GM23338 (cell line): Measurements from ENCODE around the gene DDC. TPM values are rescaled to one million over a fixed set of nuclear protein-coding genes. Genes with fewer than 3 reads are reported as not detected.

Experiments used
- ATAC-seq: fragments of 200-7000 bp; cut with Tn5 transposase; 3 replicates; pipeline ENCODE4 v1.9.1; 2020
- DNase-seq: peaks from one replicate; pipeline ENCODE4 v3.0.0-alpha.2; 2015; ENCODE audit warnings: low spot score
- H2AFZ ChIP-seq: fragments of 200-600 bp; sonication (generic); 2 replicates; pipeline ENCODE4 v1.8.0; 2016; ENCODE audit warnings: antibody characterized with exemption, mild to moderate bottlenecking, moderate library complexity
- H3F3A ChIP-seq: fragments of 200-600 bp; sonication (generic); replicated peaks from 2 replicates; pipeline ENCODE4 v1.8.0; 2017; ENCODE audit warnings: antibody characterized with exemption, mixed run types, low read depth
- H3K27ac ChIP-seq: fragments of 200-600 bp; sonication (generic); 2 replicates; pipeline ENCODE4 v1.6.1; 2016; ENCODE audit warnings: low read depth
- H3K27me3 ChIP-seq: fragments of 200-600 bp; sonication (generic); 2 replicates; pipeline ENCODE4 v1.8.0; 2016; ENCODE audit warnings: mild to moderate bottlenecking, mixed run types, moderate library complexity; ENCODE audit not compliant: insufficient read depth
- H3K36me3 ChIP-seq: fragments of 200-600 bp; sonication (generic); 2 replicates; pipeline ENCODE4 v1.8.0; 2016; ENCODE audit warnings: mild to moderate bottlenecking; ENCODE audit not compliant: insufficient read depth
- H3K4me1 ChIP-seq: fragments of 200-600 bp; sonication (generic); 2 replicates; pipeline ENCODE4 v1.8.0; 2016; ENCODE audit warnings: mild to moderate bottlenecking, moderate library complexity; ENCODE audit not compliant: insufficient read depth
- H3K4me2 ChIP-seq: fragments of 200-600 bp; sonication (generic); 2 replicates; pipeline ENCODE4 v1.7.1; 2017; ENCODE audit warnings: mixed run types
- H3K4me3 ChIP-seq: fragments of 200-600 bp; sonication (generic); 2 replicates; pipeline ENCODE4 v1.6.1; 2016; ENCODE audit warnings: mixed run types
- H3K79me2 ChIP-seq: fragments of 200-600 bp; sonication (generic); replicated peaks from 2 replicates; pipeline ENCODE4 v1.8.0; 2017; ENCODE audit warnings: mild to moderate bottlenecking; ENCODE audit not compliant: insufficient read depth
- H3K9me2 ChIP-seq: fragments of 200-600 bp; sonication (generic); 2 replicates; pipeline ENCODE4 v1.8.0; 2017; ENCODE audit not compliant: insufficient read depth
- H4K20me1 ChIP-seq: fragments of 200-600 bp; sonication (generic); replicated peaks from 2 replicates; pipeline ENCODE4 v1.8.0; 2017; ENCODE audit warnings: mild to moderate bottlenecking; ENCODE audit not compliant: insufficient read depth
- H3K27ac Mint-ChIP-seq: 2 replicates; pipeline ENCODE4 v1.8.0; 2020; ENCODE audit warnings: inconsistent platforms, mild to moderate bottlenecking, moderate library complexity, mixed read lengths
- H3K27me3 Mint-ChIP-seq: 3 replicates; pipeline ENCODE4 v1.8.0; 2022; ENCODE audit warnings: low read depth, mild to moderate bottlenecking, moderate library complexity, mixed read lengths, inconsistent platforms; ENCODE audit not compliant: insufficient read depth, poor library complexity
- H3K36me3 Mint-ChIP-seq: 3 replicates; pipeline ENCODE4 v1.8.0; 2021; ENCODE audit warnings: low read depth, mild to moderate bottlenecking, inconsistent platforms, moderate library complexity, mixed read lengths
- H3K4me1 Mint-ChIP-seq: 3 replicates; pipeline ENCODE4 v1.8.0; 2020; ENCODE audit warnings: mild to moderate bottlenecking, inconsistent platforms, mixed read lengths
- H3K4me3 Mint-ChIP-seq: 3 replicates; pipeline ENCODE4 v1.8.0; 2021; ENCODE audit warnings: moderate library complexity, mild to moderate bottlenecking, inconsistent platforms, mixed read lengths
- H3K9me3 Mint-ChIP-seq: 3 replicates; pipeline ENCODE4 v1.8.0; 2020; ENCODE audit warnings: moderate library complexity, mild to moderate bottlenecking, inconsistent platforms, mixed read lengths
- CREB1 ChIP-seq: fragments of 250-450 bp; sonication (Bioruptor Pico); IDR thresholded peaks from 2 replicates; pipeline ENCODE4 v1.5.0; 2020; ENCODE audit warnings: low read depth, mild to moderate bottlenecking, moderate library complexity
- CTCF ChIP-seq, 2 experiments: fragments of 200-600 bp in 1 of 2; sonication (generic) in 1 of 2; conservative IDR thresholded peaks; 2 replicates each; pipeline versions ENCODE4 v1.5.1 to v1.6.1; 2016 to 2017; ENCODE audit warnings: antibody characterized with exemption in 2 of 2, low read depth in 2 of 2, mild to moderate bottlenecking in 2 of 2, moderate library complexity in 1 of 2
- ETS1 ChIP-seq: IDR thresholded peaks from 2 replicates; pipeline ENCODE4 v1.6.1; 2016; ENCODE audit warnings: antibody characterized with exemption
- EZH2 ChIP-seq: fragments of 200-600 bp; sonication (generic); IDR thresholded peaks from one replicate; pipeline ENCODE4 v1.8.0; 2017; ENCODE audit warnings: antibody characterized with exemption, mild to moderate bottlenecking, low read depth; ENCODE audit not compliant: unreplicated experiment
- EZH2phosphoT487 ChIP-seq: fragments of 200-600 bp; sonication (generic); IDR thresholded peaks from one replicate; pipeline ENCODE4 v1.8.1; 2018; ENCODE audit warnings: antibody characterized with exemption; ENCODE audit not compliant: unreplicated experiment
- JUNB ChIP-seq: IDR thresholded peaks from one replicate; pipeline ENCODE4 v1.6.1; 2016; ENCODE audit warnings: antibody characterized with exemption; ENCODE audit not compliant: unreplicated experiment
- NANOG ChIP-seq: IDR thresholded peaks from 2 replicates; pipeline ENCODE4 v1.6.1; 2016; ENCODE audit warnings: antibody characterized with exemption, borderline replicate concordance
- POLR2AphosphoS5 ChIP-seq: IDR thresholded peaks from 2 replicates; pipeline ENCODE4 v1.6.1; 2016; ENCODE audit warnings: antibody characterized with exemption, low read depth
- REST ChIP-seq: IDR thresholded peaks from one replicate; pipeline ENCODE4 v1.6.1; 2018; ENCODE audit warnings: antibody characterized with exemption; ENCODE audit not compliant: unreplicated experiment
- STAT1 ChIP-seq: IDR thresholded peaks from one replicate; pipeline ENCODE4 v1.6.1; 2016; ENCODE audit warnings: antibody characterized with exemption; ENCODE audit not compliant: unreplicated experiment
- ZNF114 ChIP-seq: fragments of 250-450 bp; sonication (Bioruptor Pico); IDR thresholded peaks from 2 replicates; pipeline ENCODE4 v1.5.0; 2020; ENCODE audit warnings: mild to moderate bottlenecking, moderate library complexity
- ZNF331 ChIP-seq: fragments of 250-450 bp; sonication (Bioruptor Pico); IDR thresholded peaks from 2 replicates; pipeline ENCODE4 v1.5.0; 2020; ENCODE audit warnings: low read depth, mild to moderate bottlenecking, moderate library complexity
- polyA plus RNA-seq: library from polyadenylated mRNA; unstranded; fragments of >200 nt; fragmentation: Nextera tagmentation; extraction: Ambion mirVana; gene quantifications from 2 replicates; pipeline ENCODE4 v1.2.1, GENCODE V29; 2016
- total RNA-seq: library from RNA; depleted of rRNA; stranded (reverse); fragments of >200 nt; shearing (Covaris generic); gene quantifications from 2 replicates; pipeline ENCODE4 v1.2.3, GENCODE V29; 2014

DDC gene
- total and polyA plus RNA-seq, 2 experiments from 2014 or later, result not detected

- TF ChIP-seq JUNB (no peak), ETS1 (no peak), CTCF (conservative IDR thresholded peaks at IDR 0.05; ENCODE audit: low read depth in 2 of 2) (no peak), EZH2phosphoT487 (no peak), NANOG (no peak), ZNF331 (no peak), STAT1 (no peak), ZNF114 (CRISPR knock-in tag) (no peak), CREB1 (CRISPR knock-in tag) (no peak), REST (no peak), POLR2AphosphoS5 (no peak)
Measured at GRCh38 chr7:50466815-50467585, 98.2 kb downstream of the DDC start (continued).

- H3K4me1 ChIP-seq, result no peaks in the 10 kb centered on the region
- H3K9me3 Mint-ChIP-seq, result peaks cover 22% of the 10 kb centered on the region
- no peak overlapping the region for H2AFZ ChIP-seq
- H3F3A ChIP-seq, result no peaks in the 10 kb centered on the region
- H3K27me3 Mint-ChIP-seq, result peaks cover 13% of the 10 kb centered on the region
- DNase-seq (no peak), ATAC-seq (no peak)
- no peak overlapping the region for H3K27ac Mint-ChIP-seq
- no peak for TF ChIP-seq EZH2
- no peak for TF ChIP-seq STAT1
- no peaks in the 10 kb centered on the region for H4K20me1 ChIP-seq
- H3K4me1 Mint-ChIP-seq, result peaks cover under 1% of the 10 kb centered on the region; the same call in 1 of the 3 replicates
- H3K27me3 ChIP-seq, result peaks cover 6% of the 10 kb centered on the region; the same call in 1 of the 2 replicates
- peaks cover 7% of the 10 kb centered on the region; the same call in 2 of the 3 replicates for H3K36me3 Mint-ChIP-seq
- H3K4me3 Mint-ChIP-seq, result no peak overlapping the region
- no peaks in the 10 kb centered on the region for H3K79me2 ChIP-seq
- H3K27ac ChIP-seq, result no peak overlapping the region
- no peak overlapping the region for H3K4me3 ChIP-seq
- H3K9me2 ChIP-seq, result no peaks in the 10 kb centered on the region
- H3K36me3 ChIP-seq, result no peaks in the 10 kb centered on the region
- no peak overlapping the region for H3K4me2 ChIP-seq
Measured at GRCh38 chr7:50463035-50463434, 102.2 kb downstream of the DDC start.
